Pancreas (tissue), 10 donors: Measurements from ENCODE around the gene PRDM16. TPM values are rescaled to one million over a fixed set of nuclear protein-coding genes. Genes with fewer than 3 reads are reported as not detected.

Experiments used
- ATAC-seq, 4 donors: fragments of 200-7000 bp; cut with Tn5 transposase; one replicate each; pipeline versions ENCODE4 v1.8.0 to v1.9.1; 2020; ENCODE audit warnings: mild to moderate bottlenecking in 4 of 4, moderate library complexity in 4 of 4
- DNase-seq, 6 donors: peaks; one replicate each; pipeline ENCODE4 v3.0.0-alpha.2; 2020
- FAIRE-seq: peaks from 2 replicates; lab custom pipeline; 2012; peaks lifted over from hg19 to GRCh38; lab: Jason Lieb, UNC
- H3K27ac ChIP-seq, 4 donors: fragments of 200-600 bp; sonication (generic); 1 replicate in 3 of 4; 2 replicates in 1 of 4; pipeline versions ENCODE4 v1.5.0 to v1.8.0; 2020
- H3K27me3 ChIP-seq, 4 donors: fragments of 200-600 bp; one replicate each; pipeline ENCODE4 v1.8.0; 2021
- H3K36me3 ChIP-seq, 3 donors: fragments of 200-600 bp; sonication (generic) in 1 of 3; one replicate each; pipeline versions ENCODE4 v1.5.0 to v1.8.0; 2020 to 2021
- H3K4me1 ChIP-seq, 3 donors: fragments of 200-600 bp; one replicate each; pipeline ENCODE4 v1.8.0; 2021
- H3K4me3 ChIP-seq, 4 donors: fragments of 200-600 bp; sonication (generic) in 2 of 4; one replicate each; pipeline versions ENCODE4 v1.5.0 to v1.8.0; 2020 to 2021
- H3K9me3 ChIP-seq, 4 donors: fragments of 200-600 bp; one replicate each; pipeline ENCODE4 v1.8.0; 2021
- CTCF ChIP-seq, 4 donors: fragments of 200-600 bp; sonication (generic) in 3 of 4; IDR thresholded peaks; one replicate each; pipeline versions ENCODE4 v1.5.0 to v1.8.0; 2021; ENCODE audit warnings: antibody characterized with exemption in 4 of 4
- WGBS, 2 donors: extraction: QIAGEN DNeasy Blood & Tissue Kit; methylation state at CpG; one replicate each; pipeline ENCODE4 v1.1.7; 2013; 5-methylcytosine and 5-hydroxymethylcytosine counted together
- intact Hi-C, 3 donors: fragments of 100-400 bp; cut with DNase I; formaldehyde crosslinking; loops; one replicate each; pipeline versions ENCODE4 v1.11.1 to v1.14.2; 2022
- polyA plus RNA-seq, 2 donors: library from polyadenylated mRNA; stranded (reverse); fragments of 200-250 nt; gene quantifications; one replicate each; pipeline ENCODE4 v1.2.3, GENCODE V29; 2013
- total RNA-seq, 6 donors: library from RNA; stranded (reverse); fragmentation: NEBNext Ultra II Directional in 4 of 6; extraction: Animal tissue kit (Norgen Biotek cat#: 25700) in 4 of 6; gene quantifications; one replicate each; pipeline versions ENCODE4 v1.2.1 to v1.2.4, GENCODE V29; 2021 to 2023
- donor health status: healthy with polysubstance abuse.
- donor health status: DM: no; HTN: no; CAD: no; lungs with moderate emphysema.
- donor health status: DM: no; HTN: no; CAD: no.
- donor health status: control.
- donor health status: control.
- donor health status: Bipolar disorder and iron deficiency.
- donor health status: DM: yes; HTN: yes; CAD: no.
- donor health status: DM: no; HTN: no; CAD: no.
- donor health status: DM: no; HTN: no; CAD: no.
- donor health status: DM: yes; HTN: yes; CAD: no.

PRDM16 gene
- total and polyA plus RNA-seq, 8 donors = 6.6 to 19.2 (median 14.9) TPM

- no peak for TF ChIP-seq CTCF (IDR thresholded peaks at IDR 0.05)
- WGBS, 2 donors = 92 to 93% methylated on average over 17 of the region's 17 CpGs
- DNase-seq (no peak), FAIRE-seq (no peak), ATAC-seq (no peak)
- Histone ChIP-seq H3K27me3 (no peaks in the 10 kb centered on the region), H3K27ac (no peak overlapping the region), H3K4me3 (no peak overlapping the region), H3K9me3 (no peaks in the 10 kb centered on the region), H3K36me3 (no peaks in the 10 kb centered on the region), H3K4me1 (no peaks in the 10 kb centered on the region)
- intact Hi-C loops = no loop called here
Observed at GRCh38 chr1:3378411-3379208, 309.6 kb downstream of the PRDM16 start.

GRCh38 chr1:3379934-3380333 lies 310.9 kb downstream of the PRDM16 start:
- no peak for ATAC-seq
- TF ChIP-seq CTCF (IDR thresholded peaks at IDR 0.05) = no peak
- no peaks in the 10 kb centered on the region for H3K4me1 ChIP-seq
- no peaks in the 10 kb centered on the region for H3K27me3 ChIP-seq
- H3K36me3 ChIP-seq = no peaks in the 10 kb centered on the region
- intact Hi-C loops = no loop called here
- H3K27ac ChIP-seq = no peak overlapping the region
- 87 to 90% methylated on average over 6 of the region's 6 CpGs for WGBS, 2 donors
- H3K9me3 ChIP-seq = no peaks in the 10 kb centered on the region
- no peak for FAIRE-seq
- no peak for DNase-seq
- H3K4me3 ChIP-seq = no peak overlapping the region

- FAIRE-seq = no peak
- Histone ChIP-seq H3K9me3 (no peaks in the 10 kb centered on the region), H3K27ac (no peak overlapping the region), H3K4me1 (no peaks in the 10 kb centered on the region), H3K4me3 (no peak overlapping the region), H3K36me3 (no peaks in the 10 kb centered on the region), H3K27me3 (no peaks in the 10 kb centered on the region)
- no peak for DNase-seq
- WGBS, 2 donors = 89 to 93% methylated on average over 11 of the region's 11 CpGs
- ATAC-seq = no peak
- no peak for TF ChIP-seq CTCF (IDR thresholded peaks at IDR 0.05)
- intact Hi-C loops = no loop called here
Observed at GRCh38 chr1:3380469-3380868, 311.5 kb downstream of the PRDM16 start.

- intact Hi-C loops = no loop called here
- 82 to 89% methylated on average over 10 of the region's 10 CpGs for WGBS, 2 donors
- ATAC-seq (no peak), FAIRE-seq (no peak), DNase-seq (no peak)
- Histone ChIP-seq H3K4me3 (no peak overlapping the region), H3K36me3 (no peaks in the 10 kb centered on the region), H3K9me3 (no peaks in the 10 kb centered on the region), H3K4me1 (no peaks in the 10 kb centered on the region), H3K27ac (no peak overlapping the region), H3K27me3 (no peaks in the 10 kb centered on the region)
- no peak for TF ChIP-seq CTCF (IDR thresholded peaks at IDR 0.05)
Observed at GRCh38 chr1:3381901-3382300, 312.9 kb downstream of the PRDM16 start.

- DNase-seq = no peak
- WGBS, 2 donors = 88 to 95% methylated on average over 14 of the region's 14 CpGs
Observed at GRCh38 chr1:3382326-3383057, 313.5 kb downstream of the PRDM16 start.

More at GRCh38 chr1:3382326-3383057, 313.5 kb downstream of the PRDM16 start:
- TF ChIP-seq CTCF (IDR thresholded peaks at IDR 0.05) = no peak
- Histone ChIP-seq H3K4me1 (no peaks in the 10 kb centered on the region), H3K9me3 (no peaks in the 10 kb centered on the region), H3K4me3 (no peak overlapping the region), H3K36me3 (no peaks in the 10 kb centered on the region), H3K27ac (no peak overlapping the region), H3K27me3 (no peaks in the 10 kb centered on the region)
- no peak for ATAC-seq
- intact Hi-C loops = no loop called here
- FAIRE-seq = no peak
